Measurements from ENCODE around the gene DHCR24. TPM values are rescaled to one million over a fixed set of nuclear protein-coding genes. Genes with fewer than 3 reads are reported as not detected.

DHCR24 gene
- total RNA-seq, 1 donor from 2014 or later: 55.8 TPM

DNA sequence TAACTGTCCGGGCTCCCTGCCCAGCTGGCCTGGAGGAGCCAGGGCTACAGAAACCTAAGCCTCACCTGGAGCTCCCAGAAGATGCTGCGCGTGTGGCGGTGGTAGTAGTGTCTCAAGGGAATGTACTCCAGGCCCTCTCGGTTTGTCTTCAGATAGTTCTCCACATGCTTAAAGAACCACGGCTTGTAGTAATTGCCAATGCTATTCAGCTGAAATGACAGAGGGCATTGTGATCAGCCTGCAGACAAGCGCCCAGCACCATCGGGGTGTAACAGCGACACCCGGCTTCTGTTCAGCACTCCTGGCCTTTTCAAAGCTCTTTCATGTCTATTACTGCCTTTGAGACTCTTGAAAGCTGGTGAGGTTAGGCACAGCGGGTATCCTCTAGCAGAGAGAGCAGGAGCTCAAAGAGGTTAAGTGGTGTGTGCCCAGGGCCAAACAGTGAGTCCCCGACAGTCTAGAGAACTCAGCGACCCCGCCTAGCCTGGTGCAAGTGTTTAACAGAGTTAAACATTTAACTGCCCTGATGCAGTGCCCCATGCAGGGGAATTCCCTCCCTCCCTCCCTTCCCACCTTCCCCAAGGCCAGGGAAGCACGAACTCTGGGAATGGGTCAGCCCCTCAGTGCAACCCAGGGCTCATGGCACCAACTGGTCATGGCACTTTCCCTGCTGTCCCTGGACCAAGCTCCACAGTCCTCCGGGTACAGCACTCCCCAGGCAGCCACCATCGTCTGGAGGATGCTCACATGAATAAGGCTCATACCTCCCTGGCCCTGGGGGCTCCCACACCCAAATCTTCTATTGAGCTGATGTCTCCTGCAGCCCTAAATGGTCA lies 21.5 kb downstream of the DHCR24 start:
- no peak for DNase-seq (ENCODE audit: low read depth in 2 of 2)

DNA sequence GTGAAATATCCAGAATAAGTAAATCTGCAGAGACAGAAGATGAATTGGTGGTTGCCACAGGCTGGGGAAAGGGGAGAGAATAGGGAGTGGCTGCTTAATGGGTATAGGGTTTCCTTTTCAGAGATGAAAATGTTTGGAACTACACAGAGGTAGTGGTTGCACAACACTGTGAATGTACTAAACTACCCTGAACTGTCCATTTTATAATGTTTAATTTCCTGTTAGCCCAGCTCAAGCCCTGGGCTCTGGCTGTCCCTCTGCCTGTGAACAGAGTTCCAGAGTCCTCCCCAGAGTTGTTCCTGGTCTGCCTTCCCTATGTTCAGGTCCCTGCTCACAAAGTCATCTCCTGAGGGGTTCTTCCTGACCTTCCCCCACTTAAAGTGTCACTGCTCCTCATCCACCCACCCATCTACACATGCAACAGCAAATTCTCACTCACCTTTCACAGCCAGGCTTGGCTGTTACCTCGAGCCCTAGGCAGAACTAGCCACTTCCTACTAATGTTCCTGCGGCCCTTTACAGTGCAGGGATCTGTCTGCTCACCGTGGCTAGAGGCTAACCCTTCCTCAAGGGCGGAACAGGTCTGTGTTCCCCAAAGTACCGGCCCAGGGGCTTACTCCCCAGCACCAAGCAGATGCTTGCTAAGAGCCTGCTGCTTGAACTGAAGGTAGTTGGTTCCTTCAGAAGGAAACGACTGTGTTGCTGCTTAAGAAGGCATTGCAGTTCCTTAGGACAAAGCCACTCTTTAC lies 22.4 kb downstream of the DHCR24 start:
- no peak for DNase-seq (ENCODE audit: low read depth in 2 of 2)

DNA sequence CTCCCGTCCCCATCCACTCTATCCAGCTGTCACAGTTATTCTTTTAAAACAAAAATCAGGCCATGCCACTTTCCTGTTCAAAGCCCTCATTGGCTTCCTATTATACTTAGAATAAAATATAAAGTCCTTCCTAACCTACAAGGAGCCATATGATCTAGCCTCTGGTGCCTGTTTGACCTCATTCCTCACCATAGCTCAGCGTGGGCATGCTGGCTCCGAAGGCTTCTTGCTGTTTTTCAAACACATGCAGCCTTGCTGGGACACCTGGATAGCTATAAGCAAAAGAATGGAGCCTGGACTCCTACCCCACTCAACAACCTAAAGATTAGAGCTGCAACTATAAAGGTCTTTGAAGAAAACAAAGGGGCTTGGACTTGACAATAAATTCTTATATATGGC lies 23.7 kb downstream of the DHCR24 start:
- DNase-seq (ENCODE audit: low read depth in 2 of 2): no peak

DNA sequence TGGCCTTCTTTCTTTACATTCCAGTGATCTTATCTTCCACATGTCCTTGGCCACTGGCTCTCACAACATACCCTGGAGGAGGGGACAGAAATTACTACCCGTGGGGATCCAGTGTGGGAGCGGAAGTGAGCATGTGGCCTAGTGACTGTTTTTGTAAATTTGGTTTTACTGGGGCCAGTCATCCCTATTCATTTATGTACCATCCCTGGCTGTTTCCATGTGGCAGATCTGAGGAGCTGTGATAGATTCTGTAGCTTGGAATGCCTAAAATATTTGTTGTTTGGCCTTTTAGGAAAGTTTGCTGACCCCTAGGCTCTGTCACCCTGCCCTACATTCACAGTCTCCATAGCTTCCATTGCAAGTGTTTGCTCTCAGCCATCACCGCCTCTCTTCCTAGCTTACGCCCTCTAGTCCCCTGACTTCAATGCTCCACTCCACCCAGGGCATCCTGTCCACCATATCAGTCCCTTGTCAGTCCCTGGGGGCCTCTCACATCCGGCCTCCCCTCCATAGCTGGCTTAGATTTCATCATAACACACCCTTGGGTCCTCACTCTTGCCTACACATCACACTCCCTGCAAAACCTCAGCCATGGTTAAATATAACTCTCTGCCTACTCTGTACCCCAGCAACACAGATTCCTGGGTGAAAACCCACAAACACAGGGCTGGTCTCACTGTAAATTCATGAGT lies 25.8 kb downstream of the DHCR24 start:
- no peak for DNase-seq (ENCODE audit: low read depth in 2 of 2)

DNA sequence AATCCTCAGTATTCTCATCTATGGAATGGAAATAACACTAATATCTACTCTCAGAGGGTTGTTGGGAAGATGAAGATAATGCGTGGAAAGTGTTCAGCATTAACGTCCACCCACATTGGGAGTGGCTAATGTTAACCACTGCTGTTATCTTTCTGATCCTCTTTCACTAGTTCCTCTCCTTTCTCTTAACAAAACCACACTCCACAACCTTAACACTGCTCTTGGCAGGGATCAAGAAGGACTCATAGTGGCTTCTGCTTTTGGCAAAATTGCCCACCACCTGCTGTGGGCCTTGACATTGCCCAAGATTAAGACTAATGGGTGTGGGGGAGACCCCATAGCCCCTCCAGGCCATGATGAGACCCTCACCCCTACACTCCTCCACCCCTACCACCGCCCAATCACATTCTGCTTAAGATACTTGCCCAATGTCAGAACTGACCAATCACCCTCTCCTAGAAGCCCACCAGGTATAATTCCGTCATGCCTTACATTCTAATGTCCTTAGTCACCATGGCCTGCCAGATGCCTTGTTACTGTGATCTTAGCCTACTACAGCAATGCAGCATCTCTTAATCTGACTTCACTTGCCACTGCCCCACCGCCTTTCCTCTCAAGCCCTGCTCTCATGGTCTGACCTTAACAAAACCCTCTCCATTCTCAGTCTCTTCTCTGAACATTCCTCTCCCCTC lies 27.1 kb downstream of the DHCR24 start:
- DNase-seq (ENCODE audit: low read depth in 2 of 2): no peak

DNA sequence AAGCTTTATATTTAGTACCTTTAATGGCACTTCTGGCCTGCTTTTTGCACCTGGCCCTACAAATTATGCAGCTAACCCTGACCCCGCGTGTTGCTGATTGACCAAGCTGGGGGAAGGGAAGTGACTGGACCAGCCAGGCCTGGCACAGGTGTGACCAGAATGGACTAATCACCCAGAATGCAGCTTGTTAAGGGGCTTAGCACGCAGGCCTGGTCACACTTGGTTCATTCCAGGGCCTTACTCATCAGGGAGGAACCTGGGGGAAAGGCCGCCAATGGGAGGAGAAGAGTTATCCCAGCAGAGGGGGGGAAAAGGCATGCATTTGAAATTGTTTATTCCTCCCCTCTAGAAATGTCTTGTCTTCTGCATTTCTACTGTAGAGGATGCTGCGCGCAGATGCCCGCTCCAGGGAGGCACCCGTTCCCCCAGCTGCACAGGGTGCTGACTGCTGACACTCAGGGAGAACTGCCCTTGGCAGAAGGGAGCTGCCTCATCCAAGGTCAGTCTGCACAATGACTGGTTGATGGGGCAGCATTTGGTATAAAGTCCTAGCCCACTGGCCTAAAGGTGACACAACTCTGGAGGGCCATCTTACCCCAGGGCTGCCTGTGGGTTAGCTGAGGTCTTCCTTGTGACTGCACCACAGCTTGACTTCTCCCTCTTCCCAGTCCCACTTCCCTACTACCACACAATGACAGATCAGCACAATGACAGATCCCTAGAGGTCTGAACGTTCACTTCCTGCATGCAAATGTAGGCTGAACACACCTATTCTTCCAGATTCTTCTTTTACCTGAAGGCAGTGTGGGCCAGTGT lies 29.0 kb downstream of the DHCR24 start:
- DNase-seq (ENCODE audit: low read depth in 2 of 2): peak in 1 of 2 donors; percentile 17

DNA sequence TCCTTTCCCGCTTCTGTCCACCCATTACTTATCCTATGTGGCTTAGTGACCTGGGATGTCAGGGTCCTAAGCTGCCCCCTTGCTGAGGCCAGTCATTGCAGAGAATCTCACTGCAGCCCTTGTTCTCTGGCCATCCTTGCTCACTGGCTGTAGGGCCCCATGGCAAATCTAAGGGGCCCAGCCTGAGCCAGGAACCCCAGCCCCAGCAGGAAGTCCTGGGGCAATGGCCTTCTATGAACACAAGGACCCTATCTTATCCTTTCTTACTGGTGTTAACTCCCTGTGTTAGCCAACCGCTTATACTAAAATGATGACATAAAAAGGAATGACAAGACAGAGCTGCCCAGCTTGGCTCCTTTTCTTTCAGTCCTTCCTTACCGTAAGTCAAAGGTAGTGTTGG lies 29.9 kb downstream of the DHCR24 start:
- no peak for DNase-seq (ENCODE audit: low read depth in 2 of 2)

DNA sequence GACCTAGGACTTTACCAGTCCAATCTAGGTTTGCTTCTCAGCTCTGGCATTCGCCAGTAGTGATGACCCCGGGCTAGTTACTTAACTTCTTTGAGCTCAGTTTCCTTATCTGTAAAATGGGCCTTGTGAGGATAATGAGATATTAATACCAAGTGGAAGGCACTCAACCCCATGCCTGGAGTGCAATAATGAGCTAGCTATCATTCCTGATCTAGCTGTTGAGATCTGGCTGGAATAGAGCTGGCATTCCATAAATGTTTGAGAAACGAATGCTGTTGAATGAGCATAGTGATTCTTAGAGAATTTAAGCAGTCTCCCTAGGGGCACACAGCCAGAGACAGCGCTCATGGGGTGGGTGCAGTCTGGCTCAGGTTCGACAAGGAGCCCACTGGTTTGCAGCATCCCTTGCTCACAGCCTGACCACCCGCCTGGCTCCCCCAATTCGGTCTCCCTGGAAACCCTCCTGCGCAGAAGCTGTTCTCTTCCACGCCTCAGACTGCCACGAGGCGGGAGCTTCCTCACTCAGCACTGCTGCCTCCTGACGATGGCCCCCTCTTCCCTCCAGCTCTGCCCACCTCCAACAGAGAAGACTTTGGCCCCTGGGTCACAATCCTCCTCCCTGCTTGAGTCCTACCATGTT lies 32.5 kb downstream of the DHCR24 start:
- no peak for DNase-seq (ENCODE audit: low read depth in 2 of 2)

DNA sequence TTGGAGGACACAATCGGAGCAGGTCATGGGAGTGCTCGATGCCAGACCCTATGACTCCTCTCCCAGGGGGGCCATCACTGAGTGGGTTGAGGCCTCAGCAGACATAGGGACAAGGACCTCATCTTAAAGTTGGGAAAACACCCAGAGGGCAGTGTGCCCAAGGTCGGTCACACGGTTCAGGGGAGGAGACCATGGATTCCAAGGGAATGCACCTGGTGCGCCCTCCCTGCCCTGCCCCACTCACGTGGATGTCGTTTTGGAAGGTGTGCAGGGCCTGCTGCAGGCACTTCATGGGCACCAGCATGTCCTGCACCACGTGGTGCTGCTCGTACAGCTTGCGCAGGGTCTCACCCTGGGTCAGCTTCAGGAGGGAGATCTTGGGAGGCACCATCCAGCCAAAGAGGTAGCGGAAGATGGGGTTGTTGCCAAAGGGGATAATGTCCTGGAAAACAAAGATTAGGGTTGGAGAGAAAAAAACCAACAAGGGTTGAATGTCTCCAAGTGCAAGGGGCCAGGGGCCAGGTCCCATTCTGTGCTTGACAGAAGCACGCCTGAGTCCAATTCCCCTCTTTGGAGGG lies 33.1 kb downstream of the DHCR24 start:
- no peak for DNase-seq (ENCODE audit: low read depth in 2 of 2)

DNA sequence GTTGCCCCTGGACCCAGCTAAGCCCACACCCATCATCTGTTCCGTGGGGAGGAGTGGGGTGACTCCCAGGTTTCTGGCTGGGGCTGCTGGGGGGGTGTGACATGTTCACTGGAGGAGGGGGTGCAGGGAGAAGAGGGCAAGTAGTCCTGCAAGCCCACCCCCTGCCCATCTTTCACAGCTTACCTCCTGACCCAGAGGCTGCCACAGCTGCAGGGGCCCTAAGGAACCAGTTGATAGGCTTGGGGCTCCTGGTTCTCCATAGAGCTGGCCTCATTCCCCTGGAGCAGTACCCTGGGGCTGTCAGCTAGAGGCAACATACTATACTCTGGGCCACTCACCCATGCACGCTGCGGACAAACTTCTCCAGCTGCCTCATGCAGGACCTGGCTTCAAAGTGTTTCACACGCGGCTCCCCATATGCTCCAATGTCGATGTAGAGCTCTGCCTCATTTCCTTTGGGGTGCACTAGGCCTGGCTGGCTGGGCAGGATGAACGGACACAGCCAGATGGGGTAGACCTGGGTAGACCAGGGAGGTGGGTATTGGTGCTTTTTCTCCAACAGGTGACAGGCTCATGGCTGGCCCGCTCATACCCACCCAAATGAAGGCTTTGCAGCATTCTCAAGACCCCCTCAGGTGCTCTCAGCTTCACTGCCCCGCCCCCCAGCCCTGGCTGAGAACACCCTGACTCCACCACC lies 33.8 kb downstream of the DHCR24 start:
- DNase-seq (ENCODE audit: low read depth in 2 of 2): no peak

DNA sequence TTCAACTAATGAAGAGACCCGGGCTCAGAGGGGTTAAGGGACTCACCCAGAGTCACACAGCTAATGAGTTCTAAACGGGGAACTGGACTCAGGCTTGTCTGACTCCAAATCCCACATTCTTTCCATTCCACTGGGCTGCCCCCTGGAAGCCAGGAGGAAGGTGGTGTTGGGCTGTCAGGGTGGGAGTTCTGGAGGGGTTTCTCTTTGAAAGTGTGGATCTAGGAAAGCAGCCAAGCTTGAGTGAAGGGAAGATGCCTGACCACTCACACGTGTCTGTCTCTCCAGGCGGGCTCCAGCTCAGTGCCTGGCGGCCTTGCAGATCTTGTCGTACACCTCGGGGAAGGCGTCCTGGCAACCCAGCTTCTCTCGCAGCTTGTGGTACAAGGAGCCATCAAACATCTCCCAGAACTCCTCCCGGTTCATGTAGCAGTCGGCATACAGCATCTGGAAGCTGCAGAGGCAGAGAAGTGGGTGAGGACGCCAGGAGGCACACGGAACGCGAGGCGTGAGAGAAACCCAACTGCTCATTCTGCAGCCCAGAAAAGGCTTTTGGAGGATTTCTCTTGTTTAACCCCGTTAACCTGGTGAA lies 35.0 kb downstream of the DHCR24 start:
- no peak for DNase-seq (ENCODE audit: low read depth in 2 of 2)

DNA sequence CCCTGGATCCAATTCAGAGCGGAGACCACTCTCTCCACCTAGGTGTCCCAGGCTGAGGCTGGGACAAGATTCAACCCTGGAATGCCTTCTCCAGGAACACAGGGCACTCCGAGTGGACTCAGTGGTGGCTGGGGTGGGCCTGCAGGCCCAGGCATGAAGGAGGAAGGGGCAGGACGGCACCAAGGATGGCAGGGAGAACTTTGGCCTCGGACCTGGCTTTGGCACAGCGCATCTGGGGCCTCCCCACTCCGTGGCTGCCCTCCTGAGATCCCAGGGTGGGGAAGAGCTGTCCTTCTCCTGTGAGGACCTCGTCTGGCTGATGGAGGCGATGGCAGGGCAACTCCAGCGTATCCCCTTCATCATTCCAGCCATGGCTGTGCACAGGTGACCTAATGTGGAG lies 35.6 kb downstream of the DHCR24 start:
- DNase-seq (ENCODE audit: low read depth in 2 of 2): no peak

DNA sequence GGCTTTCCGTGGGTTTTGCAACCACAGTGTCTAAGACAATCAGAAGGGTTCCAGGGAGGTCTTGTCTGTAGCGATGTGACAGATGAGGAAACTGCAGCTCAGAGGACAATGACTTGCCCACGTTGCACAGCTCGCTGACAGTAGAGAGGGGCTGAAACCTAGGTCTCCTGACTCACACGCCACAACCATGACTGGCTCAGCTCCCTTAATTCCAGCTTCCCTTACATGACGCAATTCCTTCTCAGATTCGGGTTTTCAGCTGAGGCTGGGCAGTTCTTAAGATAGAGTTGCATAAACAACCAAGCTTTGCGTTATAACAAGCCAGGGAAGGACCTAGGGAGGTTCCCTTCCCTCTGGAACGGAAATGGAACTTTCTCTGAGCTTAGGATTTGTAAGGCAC lies 36.3 kb downstream of the DHCR24 start:
- peak in 1 of 2 donors; percentile 26 for DNase-seq (ENCODE audit: low read depth in 2 of 2)

DNA sequence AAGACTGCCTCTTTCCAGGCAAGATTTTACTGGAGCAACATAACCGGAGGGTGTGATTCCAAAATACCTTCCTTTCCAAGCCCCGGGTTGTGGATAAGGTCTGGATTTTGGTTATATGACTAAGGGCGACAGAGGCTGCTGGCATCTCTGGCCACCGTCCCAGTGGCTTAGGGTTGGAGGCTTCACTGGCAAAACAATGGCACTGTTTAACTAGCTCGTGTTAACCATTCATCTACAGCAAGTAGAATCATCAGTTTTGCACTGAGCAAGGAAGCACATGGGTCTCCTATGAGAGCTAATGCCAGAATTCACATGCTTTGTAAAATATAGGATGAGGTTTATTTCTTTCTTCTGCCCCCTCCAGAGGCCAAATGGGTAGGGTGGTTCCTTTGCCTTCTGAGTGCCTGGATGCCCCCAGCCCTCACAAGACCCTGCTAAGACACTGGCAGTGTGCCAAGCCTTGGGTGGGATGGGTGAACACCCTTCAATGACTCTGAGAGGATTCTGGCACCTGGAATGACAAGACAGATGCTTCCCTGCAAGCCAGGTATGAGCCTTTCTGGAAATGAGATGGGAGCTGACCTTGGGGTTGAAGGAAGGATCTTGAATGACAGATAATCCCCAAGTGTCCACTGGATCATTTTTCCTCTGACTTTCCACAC lies 36.8 kb downstream of the DHCR24 start:
- no peak for DNase-seq (ENCODE audit: low read depth in 2 of 2)

DNA sequence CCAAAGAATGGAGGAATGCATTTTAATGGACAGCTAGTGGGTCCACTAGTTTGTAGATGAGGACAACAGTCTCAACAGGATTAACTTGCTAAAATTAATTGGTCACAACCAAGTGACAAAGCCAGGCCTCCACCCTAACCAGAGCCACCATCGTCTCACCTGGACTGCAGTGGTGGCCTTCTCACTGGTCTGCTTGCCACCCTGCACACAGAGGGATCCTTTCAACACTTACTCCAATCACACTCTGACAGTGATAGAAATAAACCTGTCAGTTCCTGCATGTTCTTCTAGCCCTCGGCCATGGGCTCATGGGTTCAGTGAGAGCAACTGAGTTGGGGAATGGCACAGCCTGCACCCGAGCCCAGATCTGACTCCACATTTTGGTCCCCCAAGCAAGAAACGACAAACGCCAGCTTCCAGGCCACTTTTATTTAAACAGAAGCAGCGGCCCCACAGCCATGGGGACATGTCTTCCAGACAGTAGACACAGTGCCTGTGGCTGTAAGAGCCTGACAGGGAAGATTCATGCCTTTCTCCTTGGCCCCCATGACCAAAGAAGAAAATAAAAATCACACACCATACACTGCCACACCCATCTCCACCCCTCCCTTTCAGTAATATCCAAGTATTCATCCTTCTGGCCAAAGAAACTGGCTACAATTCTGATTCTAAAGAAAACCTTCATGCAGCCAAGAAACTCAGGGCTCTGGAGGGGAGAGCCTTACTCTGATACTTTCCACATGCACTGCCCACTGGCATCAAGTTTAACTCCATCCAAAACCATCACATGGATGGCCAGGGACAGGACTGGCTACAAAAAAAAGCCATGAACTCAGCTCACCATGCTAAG lies 37.6 kb downstream of the DHCR24 start:
- DNase-seq (ENCODE audit: low read depth in 2 of 2): no peak

DNA sequence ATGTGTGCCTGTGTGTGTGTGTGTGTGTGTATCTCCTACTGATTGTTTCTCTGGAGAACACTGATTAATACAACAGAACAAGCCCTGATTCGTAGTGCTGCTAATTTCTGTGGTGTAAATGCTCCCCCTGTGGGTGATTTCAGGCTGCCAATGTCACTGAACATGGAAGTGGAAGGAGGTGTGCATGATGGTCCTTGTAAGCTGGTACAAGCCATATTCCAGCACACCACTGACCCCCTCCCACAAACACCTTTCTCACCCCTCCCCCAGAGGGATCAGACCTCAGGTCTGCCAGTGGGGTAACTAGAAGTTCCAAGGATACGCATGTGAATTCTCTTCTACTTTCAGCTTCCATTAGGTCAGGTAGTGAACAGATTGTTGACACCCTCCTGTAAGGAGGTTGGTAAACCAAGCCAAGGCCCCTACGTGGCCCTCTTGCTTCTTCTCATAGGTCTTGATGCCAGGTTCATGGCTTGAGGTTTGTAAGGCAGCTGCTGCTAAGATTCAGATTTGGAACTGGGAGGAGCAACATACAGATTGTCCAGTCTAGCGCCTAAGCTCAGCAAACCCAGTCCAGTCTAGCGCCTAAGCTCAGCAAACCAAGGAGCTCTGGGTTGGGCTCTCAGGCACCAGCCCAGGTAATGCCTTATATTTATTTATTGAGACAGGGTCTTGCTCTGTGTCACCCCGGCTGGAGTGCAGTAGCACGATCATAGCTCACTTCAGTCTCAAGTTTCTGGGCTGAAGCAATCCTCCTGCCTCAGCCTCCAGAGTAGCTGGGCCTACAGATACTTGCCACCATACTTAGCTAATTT lies 38.7 kb downstream of the DHCR24 start:
- no peak for DNase-seq (ENCODE audit: low read depth in 2 of 2)
